Activated naive CD4-positive, alpha-beta T cell treated with anti-CD3 and anti-CD28 coated beads, Interleukin-2, amount 10 ng/mL, durations not matched to agents 7 days and 5 days (primary cell): ENCODE data around the gene CCHCR1.

ENCODE experiments used
- CTCF ChIA-PET: fragments of 350-600 bp; sonication (Branson Sonifier 250); formaldehyde crosslinking; loops from one replicate; lab custom pipeline; 2021; ENCODE audit warnings: antibody characterized with exemption; lab: Charles Lee
- DNase-seq: peaks from one replicate; pipeline ENCODE4 v3.0.0-alpha.2; 2020
- H3K27ac Mint-ChIP-seq: one replicate; pipeline ENCODE4 v1.8.0; 2021; ENCODE audit warnings: mild to moderate bottlenecking, moderate library complexity, mixed read lengths
- H3K27me3 Mint-ChIP-seq: one replicate; pipeline ENCODE4 v1.8.0; 2021; ENCODE audit warnings: mild to moderate bottlenecking, mixed read lengths
- H3K36me3 Mint-ChIP-seq: one replicate; pipeline ENCODE4 v1.8.0; 2021; ENCODE audit warnings: mixed read lengths
- H3K4me1 Mint-ChIP-seq: one replicate; pipeline ENCODE4 v1.8.0; 2021; ENCODE audit warnings: mixed read lengths
- H3K4me3 Mint-ChIP-seq: one replicate; pipeline ENCODE4 v1.8.0; 2021; ENCODE audit warnings: mild to moderate bottlenecking, moderate library complexity, mixed read lengths
- H3K9me3 Mint-ChIP-seq: one replicate; pipeline ENCODE4 v1.8.0; 2021; ENCODE audit warnings: mixed read lengths

Gene CCHCR1

DNA sequence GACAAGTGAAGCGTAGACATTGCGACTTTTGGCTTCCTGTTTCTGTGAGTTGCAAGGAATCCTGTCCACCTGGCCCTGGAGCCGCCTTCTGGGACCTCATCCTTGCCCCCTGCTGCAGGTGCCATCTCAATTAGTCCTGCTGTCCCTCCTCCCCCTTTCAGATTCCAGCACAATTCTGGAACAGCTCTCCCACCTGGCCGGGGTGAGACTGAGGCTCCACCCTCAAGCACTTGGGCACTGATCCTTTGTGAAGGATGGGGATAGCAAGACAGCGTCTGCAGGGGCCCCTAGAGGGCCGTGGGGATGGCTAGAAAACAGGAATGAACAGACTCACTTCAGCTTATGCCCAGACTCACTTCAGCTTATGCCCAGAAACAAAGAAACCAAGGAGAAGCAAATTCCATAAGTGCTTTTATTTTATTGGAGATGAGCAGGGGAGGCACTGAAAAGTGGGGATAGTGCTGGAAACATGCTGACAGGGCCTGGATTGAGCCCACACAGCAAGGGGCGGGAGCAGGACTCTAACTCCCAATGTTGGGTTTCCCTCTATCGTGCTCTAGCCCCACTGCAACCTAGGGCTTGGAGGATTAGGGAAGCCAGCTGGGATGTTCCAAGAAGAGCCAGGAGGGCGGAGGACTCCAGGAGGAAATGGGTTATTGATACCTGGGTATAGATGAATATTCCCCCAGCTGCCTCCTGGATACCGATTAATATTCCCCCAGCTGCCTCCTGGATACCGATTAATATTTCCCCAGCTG, 46.6 kb downstream of the CCHCR1 start:
- H3K27me3 Mint-ChIP-seq: peaks cover 63% of the 10 kb centered on the region
- no peaks in the 10 kb centered on the region for H3K4me1 Mint-ChIP-seq
- CTCF ChIA-PET: interaction anchor here (0.6 to 1.2 kb wide), 2 partner anchors 8 to 12 kb away, joined by 3 to 5 read pairs; no protein-coding TSS in a partner anchor
- DNase-seq: no peak
- H3K36me3 Mint-ChIP-seq: no peaks in the 10 kb centered on the region
- H3K9me3 Mint-ChIP-seq: no peaks in the 10 kb centered on the region
- no peak overlapping the region for H3K4me3 Mint-ChIP-seq
- no peak overlapping the region for H3K27ac Mint-ChIP-seq

DNA sequence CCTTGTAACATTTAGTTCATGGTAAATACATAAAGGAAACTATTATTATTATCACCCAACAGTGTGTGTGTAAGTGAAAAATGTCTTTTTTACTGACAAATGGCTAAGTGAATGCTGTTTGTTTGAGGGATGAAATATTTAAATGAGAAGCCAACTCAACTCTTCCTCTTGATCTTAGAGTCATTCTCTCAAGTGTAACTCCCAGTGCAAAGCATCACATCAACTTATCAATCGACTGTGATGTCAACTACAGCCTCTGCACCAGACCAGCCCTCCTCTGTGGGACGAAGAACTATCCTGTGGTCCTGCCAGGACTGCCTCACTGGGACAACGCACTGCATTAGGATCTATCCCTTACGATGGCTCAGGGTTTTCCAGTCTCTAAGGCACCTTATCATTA, 50.5 kb downstream of the CCHCR1 start:
- no peaks in the 10 kb centered on the region for H3K9me3 Mint-ChIP-seq
- H3K36me3 Mint-ChIP-seq: no peaks in the 10 kb centered on the region
- H3K27ac Mint-ChIP-seq: no peak overlapping the region
- CTCF ChIA-PET: no interaction called here
- no peak overlapping the region for H3K4me3 Mint-ChIP-seq
- H3K4me1 Mint-ChIP-seq: peaks cover 3% of the 10 kb centered on the region
- peaks cover 42% of the 10 kb centered on the region for H3K27me3 Mint-ChIP-seq
- DNase-seq: no peak

DNA sequence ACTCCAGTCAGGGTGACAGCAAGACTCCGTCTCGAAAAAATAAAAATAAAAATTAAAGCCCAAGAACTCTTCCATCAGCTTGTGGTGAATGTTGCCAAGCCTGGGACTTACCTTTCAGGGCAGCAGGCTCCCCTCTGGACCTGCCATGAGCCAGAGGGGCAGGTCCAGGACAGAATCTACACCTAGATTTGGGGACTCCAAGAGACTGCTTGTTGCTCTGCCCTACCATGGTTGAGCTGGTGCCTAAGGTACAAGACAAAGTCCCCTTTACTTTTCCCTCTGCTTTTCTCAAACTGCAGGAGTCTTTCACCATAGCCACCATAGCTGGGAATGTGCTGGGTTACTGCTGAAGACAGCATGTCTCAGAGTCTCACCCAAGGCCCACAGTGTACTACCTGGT, 54.5 kb downstream of the CCHCR1 start:
- Mint-ChIP-seq H3K4me1 (peaks cover 3% of the 10 kb centered on the region), H3K27ac (no peak overlapping the region), H3K36me3 (no peaks in the 10 kb centered on the region), H3K9me3 (no peaks in the 10 kb centered on the region), H3K4me3 (no peak overlapping the region), H3K27me3 (peaks cover 24% of the 10 kb centered on the region)
- no peak for DNase-seq
- CTCF ChIA-PET: interaction anchor here (0.6 to 1.5 kb wide), 5 partner anchors 9 to 243 kb away, joined by 3 to 5 read pairs (median 4); partner anchors contain the start of gene C6orf15

DNA sequence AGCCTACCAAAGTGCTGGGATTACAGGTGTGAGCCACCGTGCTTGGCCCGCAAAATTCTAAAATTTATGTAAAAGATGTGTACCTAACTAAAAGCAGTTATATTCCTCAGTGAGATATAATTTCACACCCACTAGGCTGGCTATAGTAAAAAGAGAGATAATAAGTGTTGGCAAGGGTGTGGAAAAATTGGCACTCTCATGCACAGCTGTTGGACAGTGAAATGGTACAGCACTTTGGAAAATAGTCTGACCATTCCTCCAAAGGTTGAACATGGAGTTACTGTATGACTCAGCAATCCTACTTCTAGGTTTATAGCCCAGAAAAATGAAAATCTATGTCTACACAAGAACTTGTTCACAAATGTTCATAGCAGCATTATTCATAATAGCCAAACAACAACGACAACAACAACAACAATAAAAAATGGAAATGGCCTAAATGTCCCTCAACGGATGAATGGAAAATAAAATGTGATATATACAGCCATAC, 59.1 kb downstream of the CCHCR1 start:
- CTCF ChIA-PET: no interaction called here
- Mint-ChIP-seq H3K27me3 (peaks cover 14% of the 10 kb centered on the region), H3K4me3 (no peak overlapping the region), H3K27ac (no peak overlapping the region), H3K9me3 (no peaks in the 10 kb centered on the region), H3K4me1 (peaks cover 36% of the 10 kb centered on the region), H3K36me3 (peaks cover 3% of the 10 kb centered on the region)
- DNase-seq: no peak

DNA sequence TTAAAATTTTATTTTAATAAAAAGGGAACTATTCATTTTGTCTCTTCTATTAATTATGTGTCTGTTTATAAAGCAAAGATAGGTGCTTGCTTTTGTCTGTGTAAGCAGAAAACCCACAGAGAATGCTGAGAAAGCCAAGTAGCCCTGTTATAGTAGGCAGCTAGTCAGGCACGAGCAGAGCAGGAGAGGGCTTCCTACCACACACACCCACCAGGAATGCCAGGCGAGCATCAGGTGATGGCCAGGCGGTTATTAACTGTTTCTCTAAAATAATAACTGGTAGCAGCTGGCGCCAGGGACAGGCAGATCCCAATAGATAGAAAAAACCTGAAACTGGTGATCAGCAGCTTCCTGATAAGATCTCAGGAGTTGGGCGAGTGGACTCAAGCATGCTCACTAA, 60.9 kb downstream of the CCHCR1 start:
- Mint-ChIP-seq H3K4me3 (no peak overlapping the region), H3K9me3 (no peaks in the 10 kb centered on the region), H3K27ac (no peak overlapping the region), H3K27me3 (peaks cover 9% of the 10 kb centered on the region), H3K4me1 (peaks cover 37% of the 10 kb centered on the region), H3K36me3 (peaks cover 3% of the 10 kb centered on the region)
- no peak for DNase-seq
- CTCF ChIA-PET: interaction anchor here (1.6 kb wide), 1 partner anchor 10 kb away, joined by 8 read pairs; no protein-coding TSS in a partner anchor

DNA sequence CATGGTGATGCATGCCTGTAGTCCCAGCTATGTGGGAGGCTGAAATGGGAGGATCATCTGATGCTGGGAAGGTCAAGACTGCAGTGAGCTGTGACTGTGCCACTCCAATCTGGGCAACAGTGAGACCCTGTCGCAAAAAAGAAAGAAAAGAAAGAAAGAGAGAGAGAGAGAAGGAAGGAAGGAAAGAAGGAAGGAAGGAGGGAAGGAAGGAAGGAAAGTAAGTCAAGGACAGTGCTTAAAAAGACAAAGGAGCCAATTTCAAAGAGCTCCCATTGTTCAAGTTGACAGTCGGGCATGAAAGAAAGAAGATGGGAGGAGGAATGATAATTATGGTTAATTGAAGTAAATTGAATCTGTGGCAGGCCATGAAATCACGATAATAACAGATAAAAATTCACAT, 61.4 kb downstream of the CCHCR1 start:
- Mint-ChIP-seq H3K4me1 (peaks cover 37% of the 10 kb centered on the region), H3K9me3 (no peaks in the 10 kb centered on the region), H3K27me3 (peaks cover 6% of the 10 kb centered on the region), H3K4me3 (no peak overlapping the region), H3K27ac (no peak overlapping the region), H3K36me3 (peaks cover 3% of the 10 kb centered on the region)
- no peak for DNase-seq
- CTCF ChIA-PET: interaction anchor here (1.6 kb wide), 1 partner anchor 9 kb away, joined by 8 read pairs; no protein-coding TSS in a partner anchor

DNA sequence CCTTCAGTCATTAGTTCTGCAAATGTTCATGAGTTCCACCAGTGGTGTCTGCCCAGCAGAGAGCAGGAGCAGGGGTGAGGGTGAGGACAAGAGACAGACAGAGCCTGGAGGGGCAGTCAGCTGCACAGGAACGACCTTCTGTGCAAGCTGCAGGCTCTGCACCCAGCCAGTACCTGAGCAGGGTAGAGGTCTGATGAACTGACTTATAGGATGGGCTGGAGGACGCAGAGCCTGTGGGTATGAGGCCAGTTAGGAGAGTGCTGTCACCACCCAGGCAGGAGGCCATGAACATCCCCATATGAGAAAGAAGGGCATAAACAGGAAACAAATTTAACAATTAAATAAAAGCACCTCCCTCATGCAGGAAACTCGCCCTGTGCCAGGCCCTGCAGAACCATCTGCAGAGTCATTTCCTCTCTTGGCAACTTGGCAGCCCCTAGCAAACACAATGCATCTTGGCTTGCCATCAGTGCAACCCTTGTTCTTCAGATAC, 63.2 kb downstream of the CCHCR1 start:
- DNase-seq: peak; percentile 60
- peaks cover 3% of the 10 kb centered on the region for H3K36me3 Mint-ChIP-seq
- no peak overlapping the region for H3K4me3 Mint-ChIP-seq
- CTCF ChIA-PET: interaction anchor here (1.5 to 1.7 kb wide), 3 partner anchors 15 to 272 kb away, joined by 3 to 13 read pairs (median 4); no protein-coding TSS in a partner anchor
- H3K4me1 Mint-ChIP-seq: peaks cover 37% of the 10 kb centered on the region
- H3K27ac Mint-ChIP-seq: peak overlapping the region; percentile 91
- H3K9me3 Mint-ChIP-seq: no peaks in the 10 kb centered on the region
- H3K27me3 Mint-ChIP-seq: peaks cover 13% of the 10 kb centered on the region

DNA sequence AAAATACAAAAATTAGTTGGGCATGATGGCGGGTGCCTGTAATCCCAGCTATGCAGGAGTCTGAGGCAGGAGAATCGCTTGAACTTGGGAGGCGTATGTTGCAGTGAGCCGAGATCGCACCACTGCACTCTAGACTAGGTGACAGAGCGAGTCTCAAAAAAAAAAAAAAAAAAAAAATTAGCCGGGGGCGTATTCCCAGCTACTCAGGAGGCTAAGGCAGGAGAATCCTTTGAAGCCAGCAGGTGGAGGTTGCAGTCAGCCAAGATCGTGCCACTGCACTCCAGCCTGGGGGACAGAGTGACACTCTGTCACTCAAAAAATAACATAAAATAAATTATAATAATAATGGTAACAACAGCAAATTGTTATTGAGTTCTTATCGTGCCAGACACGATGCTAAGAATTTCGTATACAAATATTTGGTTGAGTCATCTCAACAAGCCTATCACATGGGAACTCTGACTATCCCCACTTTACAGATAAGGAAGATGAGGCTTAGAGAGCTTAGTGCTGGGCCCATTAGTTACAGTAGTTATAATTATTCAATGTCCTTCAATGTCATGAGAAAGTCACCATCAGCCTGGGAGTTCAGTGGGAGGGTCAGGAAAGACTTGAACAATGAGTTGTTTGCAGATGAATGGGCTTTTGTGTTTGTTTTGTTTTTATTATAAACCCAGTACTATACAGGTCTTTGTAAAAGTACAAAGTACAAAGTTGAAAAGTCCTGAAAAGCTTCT, 64.7 kb downstream of the CCHCR1 start:
- Mint-ChIP-seq H3K27me3 (peaks cover 13% of the 10 kb centered on the region), H3K4me1 (peaks cover 37% of the 10 kb centered on the region), H3K36me3 (peaks cover 3% of the 10 kb centered on the region), H3K27ac (no peak overlapping the region), H3K9me3 (no peaks in the 10 kb centered on the region), H3K4me3 (no peak overlapping the region)
- CTCF ChIA-PET: interaction anchor here (0.7 to 2.5 kb wide), 7 partner anchors 10 to 560 kb away, joined by 3 to 13 read pairs (median 4); no protein-coding TSS in a partner anchor
- no peak for DNase-seq
